Mesenchymal stem cell (in vitro differentiated cells and primary cell): Measurements from ENCODE around the gene CRIP3.

ENCODE experiments used
- DNase-seq: peaks from one replicate; pipeline ENCODE4 v3.0.0-alpha.2; 2013
- H2AFZ ChIP-seq: one replicate; pipeline ENCODE4 v1.6.1; 2013; ENCODE audit warnings: low read depth, mild to moderate bottlenecking, control low read depth, inconsistent platforms, low read length, moderate library complexity
- H2AK5ac ChIP-seq: 2 replicates; pipeline ENCODE4 v1.6.1; 2013; ENCODE audit warnings: low read length, moderate library complexity, mild to moderate bottlenecking, inconsistent platforms; ENCODE audit not compliant: severe bottlenecking
- H2BK120ac ChIP-seq: one replicate; pipeline ENCODE4 v1.6.1; 2013; ENCODE audit warnings: low read depth, mild to moderate bottlenecking, inconsistent platforms, low read length, moderate library complexity
- H2BK12ac ChIP-seq, 2 experiments: one replicate each; pipeline ENCODE4 v1.6.1; 2013; ENCODE audit warnings: inconsistent platforms in 2 of 2, low read length in 2 of 2, mild to moderate bottlenecking in 2 of 2, moderate library complexity in 2 of 2, control low read depth in 1 of 2
- H2BK15ac ChIP-seq: one replicate; pipeline ENCODE4 v1.6.1; 2013; ENCODE audit warnings: mild to moderate bottlenecking, low read depth, inconsistent platforms; ENCODE audit not compliant: poor library complexity, severe bottlenecking
- H2BK5ac ChIP-seq: 2 replicates; pipeline ENCODE4 v1.6.1; 2013; ENCODE audit warnings: low read depth, mild to moderate bottlenecking, low read length, control low read depth, inconsistent platforms; ENCODE audit not compliant: poor library complexity, severe bottlenecking
- H3K14ac ChIP-seq, 2 experiments: one replicate each; pipeline ENCODE4 v1.6.1; 2013; ENCODE audit warnings: inconsistent platforms in 2 of 2, low read length in 2 of 2, control low read depth in 1 of 2, mild to moderate bottlenecking in 1 of 2, moderate library complexity in 1 of 2
- H3K18ac ChIP-seq, 2 experiments: one replicate each; pipeline ENCODE4 v1.6.1; 2013; ENCODE audit warnings: inconsistent platforms in 2 of 2, low read length in 2 of 2, control low read depth in 1 of 2, low read depth in 1 of 2, mild to moderate bottlenecking in 1 of 2
- H3K23ac ChIP-seq, 2 experiments: one replicate each; pipeline ENCODE4 v1.6.1; 2013; ENCODE audit warnings: inconsistent platforms in 2 of 2, low read length in 2 of 2, mild to moderate bottlenecking in 2 of 2, moderate library complexity in 2 of 2, control low read depth in 1 of 2
- H3K27ac ChIP-seq: 2 replicates; pipeline ENCODE4 v1.5.1; 2013; ENCODE audit warnings: mild to moderate bottlenecking, moderate library complexity, low read length, control low read depth, inconsistent platforms; ENCODE audit not compliant: poor library complexity, severe bottlenecking
- H3K27me3 ChIP-seq, 2 experiments: 2 replicates each; pipeline versions ENCODE4 v1.6.1 to v1.7.0; 2013; ENCODE audit warnings: low read length in 2 of 2, mild to moderate bottlenecking in 2 of 2, moderate library complexity in 2 of 2, control low read depth in 1 of 2, inconsistent platforms in 1 of 2; ENCODE audit not compliant: control insufficient read depth in 1 of 2, insufficient read depth in 1 of 2
- H3K36me3 ChIP-seq, 2 experiments: 2 replicates each; pipeline versions ENCODE4 v1.6.1 to v1.7.0; 2013; ENCODE audit warnings: low read length in 2 of 2, control low read depth in 1 of 2, inconsistent platforms in 1 of 2, low read depth in 1 of 2, mild to moderate bottlenecking in 1 of 2; ENCODE audit not compliant: insufficient read depth in 2 of 2, control insufficient read depth in 1 of 2
- H3K4ac ChIP-seq, 2 experiments: one replicate each; pipeline ENCODE4 v1.6.1; 2013; ENCODE audit warnings: inconsistent platforms in 2 of 2, low read length in 2 of 2, mild to moderate bottlenecking in 2 of 2, moderate library complexity in 2 of 2, control low read depth in 1 of 2, low read depth in 1 of 2
- H3K4me1 ChIP-seq: 2 replicates; pipeline ENCODE4 v1.6.1; 2013; ENCODE audit warnings: low read depth, low read length, control low read depth; ENCODE audit not compliant: control insufficient read depth, insufficient read depth
- H3K4me2 ChIP-seq: 2 replicates; pipeline ENCODE4 v1.6.1; 2013; ENCODE audit warnings: low read length, mild to moderate bottlenecking, inconsistent platforms; ENCODE audit not compliant: poor library complexity, severe bottlenecking
- H3K4me3 ChIP-seq, 2 experiments: 2 replicates each; pipeline versions ENCODE4 v1.5.1 to v1.7.0; 2013; ENCODE audit warnings: low read length in 2 of 2, mild to moderate bottlenecking in 2 of 2, control low read depth in 1 of 2, low read depth in 1 of 2; ENCODE audit not compliant: insufficient read depth in 1 of 2
- H3K79me1 ChIP-seq: replicated peaks from 2 replicates; pipeline ENCODE4 v1.6.1; 2013; ENCODE audit warnings: mild to moderate bottlenecking, control low read depth, low read length, inconsistent platforms; ENCODE audit not compliant: poor library complexity, severe bottlenecking
- H3K9ac ChIP-seq: 2 replicates; pipeline ENCODE4 v1.7.0; 2013; ENCODE audit warnings: mild to moderate bottlenecking, low read length, moderate library complexity
- H3K9me3 ChIP-seq: 2 replicates; pipeline ENCODE4 v1.7.0; 2013; ENCODE audit warnings: mild to moderate bottlenecking, low read length; ENCODE audit not compliant: control insufficient read depth
- H4K8ac ChIP-seq: one replicate; pipeline ENCODE4 v1.6.1; 2013; ENCODE audit warnings: inconsistent platforms, mild to moderate bottlenecking, low read length, moderate library complexity
- H4K91ac ChIP-seq: one replicate; pipeline ENCODE4 v1.6.1; 2013; ENCODE audit warnings: mild to moderate bottlenecking, low read length, inconsistent platforms
- WGBS: methylation state at CpG from one replicate; pipeline ENCODE4 v1.1.7; 2013; ENCODE audit warnings: mixed read lengths; 5-methylcytosine and 5-hydroxymethylcytosine counted together

The CRIP3 gene

GRCh38 chr6:43313813-43314212 is 5.2 kb upstream of the CRIP3 start:
- H3K79me1 ChIP-seq = no peaks in the 10 kb centered on the region
- H3K9ac ChIP-seq = no peak overlapping the region
- H3K23ac ChIP-seq = no peak overlapping the region

GRCh38 chr6:43311666-43312065 is 3.0 kb upstream of the CRIP3 start:
- 88% methylated on average over 3 of the region's 3 CpGs for WGBS
- no peak overlapping the region for H3K4me2 ChIP-seq
- no peak overlapping the region for H2BK5ac ChIP-seq
- no peak overlapping the region for H3K4me3 ChIP-seq
- H3K79me1 ChIP-seq = no peaks in the 10 kb centered on the region
- H3K4me1 ChIP-seq = peaks cover 7% of the 10 kb centered on the region
- no peak overlapping the region for H3K23ac ChIP-seq
- no peaks in the 10 kb centered on the region for H3K9me3 ChIP-seq
- no peak overlapping the region for H3K14ac ChIP-seq
- no peak overlapping the region for H3K18ac ChIP-seq
- peaks cover 23 to 51% of the 10 kb centered on the region in 2 experiments for H3K27me3 ChIP-seq
- H2AFZ ChIP-seq = no peak overlapping the region
- no peak overlapping the region for H2BK120ac ChIP-seq
- H3K9ac ChIP-seq = no peak overlapping the region
- H3K36me3 ChIP-seq = no peaks in the 10 kb centered on the region
- no peak overlapping the region for H2BK15ac ChIP-seq
- DNase-seq = no peak
- no peak overlapping the region for H3K27ac ChIP-seq
- no peak overlapping the region for H2AK5ac ChIP-seq
- H3K4ac ChIP-seq = no peak overlapping the region
- no peak overlapping the region for H4K91ac ChIP-seq
- no peak overlapping the region for H2BK12ac ChIP-seq
- H4K8ac ChIP-seq = no peak overlapping the region

More at GRCh38 chr6:43313813-43314212, 5.2 kb upstream of the CRIP3 start:
- Histone ChIP-seq H3K36me3 (no peaks in the 10 kb centered on the region), H2AFZ (no peak overlapping the region), H4K8ac (no peak overlapping the region), H2BK120ac (no peak overlapping the region), H4K91ac (no peak overlapping the region), H3K4me2 (no peak overlapping the region), H3K4me3 (no peak overlapping the region), H3K4ac (no peak overlapping the region), H3K9me3 (no peaks in the 10 kb centered on the region), H3K27me3 (peaks cover 9 to 40% of the 10 kb centered on the region in 2 experiments), H3K18ac (no peak overlapping the region), H3K4me1 (no peaks in the 10 kb centered on the region), H3K14ac (no peak overlapping the region), H2AK5ac (no peak overlapping the region), H3K27ac (no peak overlapping the region), H2BK12ac (no peak overlapping the region), H2BK15ac (no peak overlapping the region), H2BK5ac (no peak overlapping the region)
- no peak for DNase-seq
- no CpG with 5 or more reads among the region's 1 CpG for WGBS

- no peak for DNase-seq
- Histone ChIP-seq H4K8ac (no peak overlapping the region), H3K4ac (no peak overlapping the region), H3K9me3 (no peaks in the 10 kb centered on the region), H3K9ac (no peak overlapping the region), H3K4me2 (no peak overlapping the region), H4K91ac (no peak overlapping the region), H2BK12ac (no peak overlapping the region), H3K27ac (no peak overlapping the region), H3K23ac (no peak overlapping the region), H3K79me1 (no peaks in the 10 kb centered on the region), H3K4me3 (no peak overlapping the region), H3K36me3 (no peaks in the 10 kb centered on the region), H3K14ac (no peak overlapping the region), H2BK5ac (no peak overlapping the region), H2BK120ac (no peak overlapping the region), H2AFZ (no peak overlapping the region), H2BK15ac (no peak overlapping the region), H3K18ac (no peak overlapping the region), H3K4me1 (peaks cover 8% of the 10 kb centered on the region), H3K27me3 (peaks cover 31 to 51% of the 10 kb centered on the region in 2 experiments), H2AK5ac (no peak overlapping the region)
Measured at GRCh38 chr6:43310624-43311023, 2.0 kb upstream of the CRIP3 start.

- no peak overlapping the region for H4K8ac ChIP-seq
- H3K18ac ChIP-seq = no peak overlapping the region
- H3K4me1 ChIP-seq = peaks cover 8% of the 10 kb centered on the region
- H3K4ac ChIP-seq = no peak overlapping the region
- H4K91ac ChIP-seq = no peak overlapping the region
- H3K27me3 ChIP-seq = peaks cover 31 to 52% of the 10 kb centered on the region in 2 experiments
- no peak overlapping the region for H2BK12ac ChIP-seq
- H3K27ac ChIP-seq = no peak overlapping the region
- no peak overlapping the region for H2AFZ ChIP-seq
- H3K79me1 ChIP-seq = no peaks in the 10 kb centered on the region
- no peak overlapping the region for H2AK5ac ChIP-seq
- no peak overlapping the region for H2BK5ac ChIP-seq
- no peak overlapping the region for H2BK120ac ChIP-seq
- DNase-seq = no peak
- 100% methylated on average over 2 of the region's 2 CpGs for WGBS
- no peak overlapping the region for H3K14ac ChIP-seq
- H2BK15ac ChIP-seq = no peak overlapping the region
- no peaks in the 10 kb centered on the region for H3K9me3 ChIP-seq
- H3K23ac ChIP-seq = no peak overlapping the region
- no peak overlapping the region for H3K4me2 ChIP-seq
- H3K4me3 ChIP-seq = no peak overlapping the region
- H3K36me3 ChIP-seq = no peaks in the 10 kb centered on the region
- H3K9ac ChIP-seq = no peak overlapping the region
Measured at GRCh38 chr6:43310134-43310533, 1.5 kb upstream of the CRIP3 start.
